ENCODE data around the gene ZC3HAV1.
A peak's percentile ranks its signal among the peaks of the same experiment; 100 is the strongest.

The ZC3HAV1 gene

GRCh38 chr7:139133335-139134139, 24.0 kb upstream of the ZC3HAV1 start (continued):
- TF ChIP-seq ZBTB10 (tag by site-specific recombination; IDR thresholded peaks at IDR 0.05) (no peak), ZSCAN5A (tag by site-specific recombination; IDR thresholded peaks at IDR 0.05) (peak; percentile 95), ZNF280D (tag by site-specific recombination; IDR thresholded peaks at IDR 0.05) (0 out of 2 replicates have a peak, but pooled peaks have one; percentile 11), HOXD13 (CRISPR knock-in tag; IDR thresholded peaks at IDR 0.05; ENCODE audit: borderline replicate concordance) (no peak), ZNF211 (tag by site-specific recombination; IDR thresholded peaks at IDR 0.05; ENCODE audit: low read depth) (no peak), KLF17 (tag by site-specific recombination; IDR thresholded peaks at IDR 0.05) (peak; percentile 89), INSM2 (tag by site-specific recombination; IDR thresholded peaks at IDR 0.05) (peak; percentile 68; the same call in 1 of the 2 replicates), PATZ1 (tag by site-specific recombination; IDR thresholded peaks at IDR 0.05) (peak; percentile 52; the same call in 1 of the 2 replicates), ZNF394 (tag by site-specific recombination; IDR thresholded peaks at IDR 0.05; ENCODE audit: borderline replicate concordance) (peak; percentile 69), ZNF843 (tag by site-specific recombination; IDR thresholded peaks at IDR 0.05) (peak; percentile 75; the same call in 1 of the 2 replicates), SALL2 (tag by site-specific recombination; IDR thresholded peaks at IDR 0.05; ENCODE audit: borderline replicate concordance) (no peak), ZNF677 (tag by site-specific recombination; IDR thresholded peaks at IDR 0.05) (no peak)

Measured in HEK293 (cell line).